C1 segment of cervical spinal cord (tissue), 14 donors: ENCODE measurements around the gene SPTLC2.

ENCODE experiments used
- DNase-seq, 14 donors: peaks; one replicate each; lab custom pipeline; 2025; lab: John Stamatoyannopoulos, UW

Gene SPTLC2

GRCh38 chr14:77622366-77622961 lies 6.0 kb upstream of the SPTLC2 start:
- DNase-seq: no peak

- no peak for DNase-seq
These were observed 3.9 kb upstream of the SPTLC2 start for GRCh38 chr14:77620222-77620870.

GRCh38 chr14:77618381-77618970 lies 2.0 kb upstream of the SPTLC2 start:
- no peak for DNase-seq

GRCh38 chr14:77616133-77616453 lies 344 bp downstream of the SPTLC2 start:
- DNase-seq: peak in 2 of 14 donors; percentile 53 to 60

GRCh38 chr14:77615361-77616132 lies 890 bp downstream of the SPTLC2 start:
- peak in 5 of 14 donors; percentile 12 to 57 (median 39) for DNase-seq

GRCh38 chr14:77613201-77613600 lies 3.2 kb downstream of the SPTLC2 start:
- DNase-seq: no peak

DNA sequence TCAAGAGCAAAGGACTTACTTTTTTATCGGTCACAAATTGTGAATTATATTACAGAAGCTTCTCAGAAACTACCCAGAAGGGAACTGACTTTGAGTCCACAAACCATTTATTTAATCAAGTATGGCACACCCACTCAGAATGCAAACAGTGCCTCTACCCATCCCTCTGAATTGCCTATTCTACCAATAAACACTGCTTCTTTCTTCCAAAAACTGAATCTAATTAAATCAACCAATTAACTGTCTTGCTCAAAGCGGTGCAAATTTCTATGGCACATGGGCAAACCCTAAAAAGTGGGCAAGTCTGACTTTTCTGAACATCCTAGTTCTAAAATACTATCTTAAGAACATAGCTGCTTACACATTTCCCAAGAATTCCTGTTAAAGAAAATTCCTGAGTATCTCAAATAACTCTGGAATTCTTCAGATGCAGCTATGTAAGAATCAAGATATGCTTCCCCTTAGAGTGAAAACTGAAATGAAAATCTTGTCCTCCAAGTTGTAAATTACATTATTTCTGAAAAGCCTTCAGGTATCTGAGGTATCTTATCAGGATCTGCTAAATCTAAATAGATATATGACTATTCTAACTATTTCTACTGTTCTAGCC lies 4.3 kb downstream of the SPTLC2 start:
- no peak for DNase-seq

GRCh38 chr14:77610553-77610952 lies 5.9 kb downstream of the SPTLC2 start:
- DNase-seq: no peak

DNA sequence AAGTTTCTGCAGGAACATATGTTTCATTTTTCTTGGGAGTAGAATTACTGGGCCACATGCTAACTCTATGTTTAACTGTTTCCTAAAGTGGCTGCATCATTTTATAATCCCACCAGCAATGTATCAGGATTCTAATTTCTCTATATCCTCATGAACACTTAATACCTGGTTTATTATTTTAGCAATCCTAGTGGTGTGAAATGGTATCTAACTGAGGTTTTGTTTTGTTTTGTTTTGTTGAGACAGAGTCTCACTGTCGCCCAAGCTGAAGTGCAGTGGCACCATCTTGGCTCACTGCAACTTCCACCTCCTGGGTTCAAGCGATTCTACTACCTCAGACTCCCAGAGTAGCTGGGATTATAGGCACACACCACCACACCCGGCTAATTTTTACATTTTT lies 6.5 kb downstream of the SPTLC2 start:
- no peak for DNase-seq

DNA sequence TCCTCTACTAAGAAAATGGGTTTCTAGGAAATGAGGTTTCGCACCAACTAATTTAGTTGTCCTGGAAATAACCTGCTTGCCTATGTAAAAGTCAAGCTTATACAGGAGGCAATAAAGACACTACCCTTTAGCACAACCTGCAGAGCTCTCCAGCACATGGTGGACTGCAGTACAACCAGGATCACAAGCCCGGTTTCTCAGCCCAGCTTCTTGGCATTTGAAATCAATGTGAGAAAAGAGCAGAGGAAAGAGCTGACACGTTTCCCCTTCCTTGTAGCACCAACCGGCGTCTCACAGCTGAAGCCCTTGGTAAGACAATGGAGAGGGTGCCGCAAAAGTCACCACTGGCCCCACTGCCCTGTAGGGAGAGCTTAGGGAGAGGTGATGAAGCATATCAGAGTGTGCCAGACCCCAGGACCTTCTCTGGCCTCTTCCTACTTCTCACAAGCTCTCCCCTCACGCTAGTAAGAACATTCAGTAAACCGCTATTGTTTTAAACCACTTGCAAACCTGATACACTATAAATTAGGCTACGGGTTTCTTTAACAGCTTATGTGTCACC lies 8.6 kb downstream of the SPTLC2 start:
- DNase-seq: peak in 3 of 14 donors; percentile 5 to 9 (median 9)

GRCh38 chr14:77605392-77605972 lies 11.0 kb downstream of the SPTLC2 start:
- no peak for DNase-seq

GRCh38 chr14:77603654-77604255 lies 12.7 kb downstream of the SPTLC2 start:
- DNase-seq: peak in 3 of 14 donors; percentile 3 to 6 (median 3)

DNA sequence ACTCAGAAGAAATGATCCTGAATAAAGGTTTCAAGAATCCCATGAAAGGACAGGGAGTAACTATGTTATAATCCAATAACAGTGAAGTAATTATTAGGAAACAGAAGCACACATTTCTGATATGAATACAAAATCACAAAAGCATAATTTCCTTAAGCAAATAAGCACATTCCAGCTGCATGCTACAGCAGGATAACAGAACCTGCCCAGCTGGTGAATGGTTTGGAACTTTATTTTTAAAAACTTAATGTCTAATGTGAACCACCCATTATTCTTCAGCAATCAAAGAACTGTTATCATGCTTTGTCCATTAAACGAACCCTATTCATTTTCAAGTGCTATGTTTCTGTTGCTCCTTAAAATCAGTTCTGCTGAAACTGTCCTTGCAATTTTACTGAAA lies 13.4 kb downstream of the SPTLC2 start:
- no peak for DNase-seq

DNA sequence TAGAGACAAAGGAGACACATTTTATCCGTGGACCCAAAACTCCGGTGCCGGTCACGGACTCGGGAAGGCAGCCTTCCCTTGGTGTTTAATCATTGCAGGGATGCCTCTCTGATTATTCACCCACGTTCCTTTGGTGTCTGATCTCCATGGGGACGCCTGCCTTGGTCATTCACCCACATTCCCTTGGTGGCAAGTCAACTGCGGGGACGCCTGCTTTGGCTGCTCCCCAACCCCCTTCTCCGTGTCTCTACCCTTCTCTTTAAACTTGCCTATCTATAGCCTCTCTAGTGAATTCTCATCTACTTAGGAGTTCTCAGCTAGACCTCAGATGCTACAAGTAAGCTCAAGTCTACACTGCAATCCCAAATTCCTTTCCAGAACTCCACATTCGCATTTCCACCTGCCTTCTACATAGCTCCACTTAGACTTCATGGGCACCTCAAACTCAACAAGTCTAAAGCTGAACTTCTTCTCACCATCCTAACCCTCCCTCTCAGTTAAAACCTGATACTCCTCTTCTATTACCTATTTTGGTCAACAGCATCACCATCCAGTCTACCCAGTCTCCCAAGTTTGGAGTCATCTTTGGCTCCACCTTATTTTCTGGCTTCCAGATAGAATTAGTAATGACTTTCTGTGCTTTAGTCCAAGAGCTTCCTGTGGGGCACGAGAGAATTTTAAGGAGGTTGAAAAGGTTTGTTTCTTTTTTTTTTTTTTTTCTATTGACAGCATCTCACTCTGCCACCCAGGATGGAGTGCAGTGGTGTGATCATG lies 14.4 kb downstream of the SPTLC2 start:
- no peak for DNase-seq

- DNase-seq: no peak
These were observed 16.5 kb downstream of the SPTLC2 start for GRCh38 chr14:77599889-77600288.

GRCh38 chr14:77598366-77599070 lies 17.9 kb downstream of the SPTLC2 start:
- DNase-seq: no peak

DNA sequence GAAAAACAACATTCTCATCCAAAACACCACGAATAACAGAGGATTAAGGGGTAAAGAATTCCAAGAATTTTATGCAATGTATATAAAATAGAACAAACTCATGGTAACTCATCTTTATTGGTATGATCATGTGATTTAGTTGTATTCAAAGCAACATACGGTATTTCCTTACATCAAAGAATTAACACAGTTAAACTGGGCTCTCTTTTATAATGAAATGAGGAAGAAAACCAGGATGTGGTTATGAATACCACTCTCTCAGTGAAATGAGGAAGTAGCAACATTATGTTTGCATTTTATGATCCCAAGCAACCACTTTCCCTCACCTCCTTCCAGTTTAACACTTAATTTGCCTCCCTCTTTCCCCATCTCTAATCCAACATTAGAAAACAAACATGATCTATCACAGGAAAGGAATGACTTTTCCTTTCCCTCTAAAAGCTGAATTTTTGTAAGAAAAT lies 22.9 kb downstream of the SPTLC2 start:
- DNase-seq: no peak

DNA sequence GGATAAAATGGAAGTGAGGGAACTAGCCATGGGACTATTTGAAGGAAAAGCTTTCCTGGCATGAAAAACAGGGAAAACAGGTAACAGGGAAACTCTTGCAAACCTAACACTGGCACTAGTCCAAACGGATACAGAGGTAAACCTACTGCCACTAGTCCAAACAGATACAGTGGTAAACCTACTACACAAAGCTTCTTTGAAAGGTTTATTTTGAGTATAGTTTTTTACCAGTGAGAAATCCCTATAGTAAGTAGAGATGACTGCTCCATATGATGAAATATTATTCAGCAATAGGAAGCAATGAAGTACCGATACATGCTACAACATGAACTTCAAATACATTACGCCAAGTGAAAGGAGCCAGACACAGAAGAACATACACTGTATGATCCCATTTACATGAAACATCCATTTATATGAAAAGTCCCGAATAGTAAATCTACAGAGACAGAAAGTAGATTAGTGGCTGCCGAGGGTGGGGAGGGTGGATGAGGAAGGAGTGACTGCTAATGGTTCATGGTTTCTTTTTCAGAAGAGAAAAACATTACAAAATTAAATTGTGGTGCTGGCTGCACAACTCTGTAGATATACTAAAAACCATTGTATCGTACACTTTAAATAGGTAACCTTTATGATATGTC lies 25.5 kb downstream of the SPTLC2 start:
- DNase-seq: no peak

GRCh38 chr14:77589099-77589498 lies 27.3 kb downstream of the SPTLC2 start:
- no peak for DNase-seq
